Body of pancreas (tissue), 4 donors: ENCODE data around the gene UBQLN1. TPM values are rescaled to one million over a fixed set of nuclear protein-coding genes. Genes with fewer than 3 reads are reported as not detected.

Experiments used
- ATAC-seq: fragments of 150-250 bp; one replicate; pipeline ENCODE4 v1.9.1; 2016
- DNase-seq, 4 donors: peaks; one replicate each; pipeline ENCODE4 v3.0.0-alpha.2; 2019
- H3K27ac ChIP-seq, 4 donors: fragments of 200-600 bp; sonication (generic); 1 replicate in 3 of 4; 2 replicates in 1 of 4; pipeline versions ENCODE4 v1.5.1 to v1.6.1; 2016 to 2019; ENCODE audit warnings: mild to moderate bottlenecking in 1 of 4, mixed read lengths in 1 of 4, moderate library complexity in 1 of 4
- H3K27me3 ChIP-seq, 2 donors: fragments of 200-600 bp; sonication (generic); one replicate each; pipeline ENCODE4 v1.6.0; 2016; ENCODE audit warnings: mild to moderate bottlenecking in 1 of 2
- H3K36me3 ChIP-seq, 2 donors: fragments of 200-600 bp; sonication (generic); replicated peaks in 1 of 2; 2 replicates each; pipeline ENCODE4 v1.5.1; 2016; ENCODE audit warnings: low read depth in 2 of 2; ENCODE audit not compliant: insufficient read depth in 1 of 2
- H3K4me1 ChIP-seq: fragments of 200-600 bp; sonication (generic); one replicate; pipeline ENCODE4 v1.6.0; 2016
- H3K4me3 ChIP-seq, 2 donors: fragments of 200-600 bp; sonication (generic); 1 replicate in 1 of 2; 2 replicates in 1 of 2; pipeline ENCODE4 v1.5.1; 2016 to 2019
- H3K9me3 ChIP-seq, 3 donors: fragments of 200-600 bp; sonication (generic); 1 replicate in 2 of 3; 2 replicates in 1 of 3; pipeline ENCODE4 v1.5.1; 2016
- CTCF ChIP-seq, 7 experiments: fragments of 450-650 bp in 4 of 7; fragments of 200-600 bp in 3 of 7; sonication (generic) in 3 of 7; IDR thresholded peaks; one replicate each; pipeline ENCODE4 v1.5.1; 2016 to 2019; ENCODE audit warnings: antibody characterized with exemption in 7 of 7
- POLR2A ChIP-seq, 3 donors: fragments of 450-650 bp; IDR thresholded peaks; one replicate each; pipeline ENCODE4 v1.6.1; 2016; ENCODE audit warnings: antibody characterized with exemption in 3 of 3, mild to moderate bottlenecking in 2 of 3
- WGBS, 2 donors: methylation state at CpG; one replicate each; pipeline ENCODE4 v1.1.5; 2017; 5-methylcytosine and 5-hydroxymethylcytosine counted together
- intact Hi-C: fragments of 100-400 bp; cut with DNase I; formaldehyde crosslinking; loops from one replicate; pipeline ENCODE4 v1.15.1; 2023
- total RNA-seq, 2 donors: library from RNA; depleted of rRNA; stranded (reverse); fragments of >200 nt; gene quantifications; one replicate each; pipeline ENCODE4 v1.1.0, GENCODE V29; 2016

The UBQLN1 gene
- total RNA-seq, 2 donors from 2014 or later, result 45.8 to 49.5 TPM

GRCh38 chr9:83652433-83652832 lies 55.3 kb downstream of the UBQLN1 start:
- no peaks in the 10 kb centered on the region for H3K9me3 ChIP-seq
- H3K27ac ChIP-seq, result no peak overlapping the region
- TF ChIP-seq CTCF (IDR thresholded peaks at IDR 0.05), result no peak
- no peak for TF ChIP-seq POLR2A (IDR thresholded peaks at IDR 0.05)
- intact Hi-C loops, result no loop called here
- WGBS, 2 donors, result 94 to 100% methylated on average over 1 of the region's 1 CpG
- DNase-seq (no peak), ATAC-seq (no peak)
- no peaks in the 10 kb centered on the region for H3K4me1 ChIP-seq
- H3K4me3 ChIP-seq, result no peak overlapping the region
- H3K27me3 ChIP-seq, result no peaks in the 10 kb centered on the region
- H3K36me3 ChIP-seq, result peaks cover 0 to 7% of the 10 kb centered on the region in 2 donors

- H3K27me3 ChIP-seq, result no peaks in the 10 kb centered on the region
- TF ChIP-seq POLR2A (IDR thresholded peaks at IDR 0.05), result no peak
- no peak for TF ChIP-seq CTCF (IDR thresholded peaks at IDR 0.05)
- no peak for ATAC-seq
- no peaks in the 10 kb centered on the region for H3K9me3 ChIP-seq
- no peak overlapping the region for H3K27ac ChIP-seq
- H3K4me3 ChIP-seq, result no peak overlapping the region
- WGBS, 2 donors, result 91 to 96% methylated on average over 2 of the region's 2 CpGs
- intact Hi-C loops, result no loop called here
- peaks cover 0 to 7% of the 10 kb centered on the region in 2 donors for H3K36me3 ChIP-seq
- DNase-seq, result no peak
- no peaks in the 10 kb centered on the region for H3K4me1 ChIP-seq
These were observed 56.2 kb downstream of the UBQLN1 start for GRCh38 chr9:83651558-83651957.

- ATAC-seq (no peak), DNase-seq (no peak)
- WGBS, 2 donors, result 67 to 73% methylated on average over 4 of the region's 4 CpGs
- Histone ChIP-seq H3K36me3 (peaks cover 0 to 5% of the 10 kb centered on the region in 2 donors), H3K27me3 (no peaks in the 10 kb centered on the region), H3K4me3 (no peak overlapping the region), H3K27ac (no peak overlapping the region), H3K4me1 (no peaks in the 10 kb centered on the region), H3K9me3 (no peaks in the 10 kb centered on the region)
- TF ChIP-seq POLR2A (IDR thresholded peaks at IDR 0.05) (no peak), CTCF (IDR thresholded peaks at IDR 0.05) (no peak)
- intact Hi-C loops, result no loop called here
These were observed 58.2 kb downstream of the UBQLN1 start for GRCh38 chr9:83649515-83649914.

- 27 to 28% methylated on average over 6 to 8 of the region's 8 CpGs for WGBS, 2 donors
- Histone ChIP-seq H3K27ac (no peak overlapping the region), H3K27me3 (no peaks in the 10 kb centered on the region), H3K9me3 (no peaks in the 10 kb centered on the region), H3K4me3 (no peak overlapping the region), H3K36me3 (peaks cover 0 to 5% of the 10 kb centered on the region in 2 donors), H3K4me1 (no peaks in the 10 kb centered on the region)
- intact Hi-C loops, result no loop called here
- DNase-seq (peak; percentile 65 to 78 (median 74)), ATAC-seq (peak; percentile 72)
- TF ChIP-seq POLR2A (IDR thresholded peaks at IDR 0.05) (no peak), CTCF (IDR thresholded peaks at IDR 0.05) (peak; percentile 63 to 80 (median 69))
These were observed 58.7 kb downstream of the UBQLN1 start for GRCh38 chr9:83649080-83649479.

DNA sequence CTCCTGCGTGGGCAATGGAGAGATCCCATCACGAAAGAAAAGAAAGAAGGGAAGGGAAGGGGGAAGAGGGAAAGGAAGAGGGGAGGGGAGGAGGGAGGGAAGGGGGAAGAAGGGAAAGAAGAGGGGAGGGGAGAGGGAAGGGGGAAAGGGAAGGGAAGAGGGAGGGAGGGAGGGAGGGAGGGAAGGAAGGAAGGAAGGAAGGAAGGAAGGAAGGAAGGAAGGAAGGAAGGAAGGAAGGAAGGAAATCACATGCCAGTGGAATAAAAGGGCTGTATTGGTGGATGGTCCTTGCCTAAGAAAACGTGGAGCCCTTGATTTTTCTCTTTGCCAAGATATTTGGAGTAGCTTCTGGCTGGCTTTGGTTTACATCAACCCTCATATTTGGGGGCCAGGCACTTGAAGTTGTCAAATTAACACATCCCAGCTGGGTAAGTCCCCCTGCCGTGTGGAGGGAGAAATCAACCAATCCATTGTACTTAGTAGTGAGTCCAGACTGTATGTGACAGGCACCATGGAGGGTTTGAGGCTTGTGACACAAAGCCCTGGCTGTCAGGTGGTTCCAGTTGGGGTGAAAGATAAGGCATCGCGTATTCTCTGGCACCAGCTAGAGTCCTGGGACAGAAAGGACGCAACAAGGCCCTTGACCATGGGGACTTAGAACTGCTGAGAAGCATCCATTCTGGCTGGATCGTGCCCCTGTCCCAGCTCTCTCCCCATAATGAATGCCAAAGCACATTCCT lies 61.1 kb downstream of the UBQLN1 start:
- Histone ChIP-seq H3K36me3 (peaks cover 0 to 2% of the 10 kb centered on the region in 2 donors), H3K4me1 (no peaks in the 10 kb centered on the region), H3K27me3 (no peaks in the 10 kb centered on the region), H3K27ac (no peak overlapping the region), H3K9me3 (no peaks in the 10 kb centered on the region), H3K4me3 (no peak overlapping the region)
- no peak for ATAC-seq
- intact Hi-C loops, result no loop called here
- TF ChIP-seq CTCF (IDR thresholded peaks at IDR 0.05) (no peak), POLR2A (IDR thresholded peaks at IDR 0.05) (no peak)
- WGBS, 2 donors, result 74 to 84% methylated on average over 8 of the region's 8 CpGs
- no peak for DNase-seq
